Stimulated activated CD4-positive, alpha-beta T cell treated with anti-CD3 and anti-CD28 coated beads, Interleukin-2, amount 100 ng/mL, for 48 hours (primary cell): ENCODE measurements around the gene CD151.

Source experiments
- DNase-seq, 2 donors: peaks; one replicate each; pipeline ENCODE4 v3.0.0-alpha.2; 2020

CD151 gene

GRCh38 chr11:832529-833113 is at the start of gene CD151:
TSS of gene CD151 (plus strand) at chr11:832952. CDS start at chr11:836070, 3,118 bp downstream.
- no peak for DNase-seq

- peak in 1 of 2 donors; percentile 36 for DNase-seq
Observed at GRCh38 chr11:783581-784015, 49.2 kb upstream of the CD151 start.

- no peak for DNase-seq
Observed at GRCh38 chr11:786235-787083, 46.3 kb upstream of the CD151 start.

- no peak for DNase-seq
Observed at GRCh38 chr11:787084-787675, 45.6 kb upstream of the CD151 start.

- DNase-seq, result no peak
Observed at GRCh38 chr11:788009-788640, 44.6 kb upstream of the CD151 start.

GRCh38 chr11:788953-789940 is 43.5 kb upstream of the CD151 start:
- no peak for DNase-seq

- peak in 1 of 2 donors; percentile 65 for DNase-seq
Observed at GRCh38 chr11:789943-790342, 42.8 kb upstream of the CD151 start, which contains the start of gene CEND1. TSS of gene CEND1 (minus strand) at chr11:790090. CDS start at chr11:788576, 1,514 bp downstream.

- no peak for DNase-seq
Observed at GRCh38 chr11:790721-791564, 41.8 kb upstream of the CD151 start.

GRCh38 chr11:791658-792534 is 40.9 kb upstream of the CD151 start:
- DNase-seq, result no peak

GRCh38 chr11:792535-792821 is 40.3 kb upstream of the CD151 start:
- no peak for DNase-seq

GRCh38 chr11:792873-793272 is 39.9 kb upstream of the CD151 start:
- DNase-seq, result no peak

- DNase-seq, result no peak
Observed at GRCh38 chr11:793556-793955, 39.2 kb upstream of the CD151 start.

GRCh38 chr11:794013-794765 is 38.6 kb upstream of the CD151 start:
- no peak for DNase-seq

- no peak for DNase-seq
Observed at GRCh38 chr11:794766-795633, 37.8 kb upstream of the CD151 start.

- peak; percentile 73 to 76 for DNase-seq
Observed at GRCh38 chr11:795634-796564, 36.9 kb upstream of the CD151 start.

- no peak for DNase-seq
Observed at GRCh38 chr11:796565-797295, 36.0 kb upstream of the CD151 start.
